SU-DHL-6 (cell line): Measurements from ENCODE around the gene TUNAR.

ENCODE experiments used
- H2AFZ ChIP-seq: fragments of 200-600 bp; sonication (generic); 2 replicates; pipeline ENCODE4 v1.6.1; 2014; ENCODE audit warnings: low read depth, mild to moderate bottlenecking, moderate library complexity, mixed read lengths, antibody characterized with exemption, low read length; ENCODE audit not compliant: severe bottlenecking
- H3F3A ChIP-seq: fragments of 200-600 bp; shearing (Covaris generic); 2 replicates; pipeline ENCODE4 v1.6.0; 2016; ENCODE audit warnings: antibody characterized with exemption, mild to moderate bottlenecking; ENCODE audit not compliant: insufficient read depth
- H3K27ac ChIP-seq: fragments of 200-600 bp; sonication (generic); 2 replicates; pipeline ENCODE4 v1.5.1; 2016; ENCODE audit warnings: low read depth, mild to moderate bottlenecking, low read length, moderate library complexity, mixed read lengths
- H3K27me3 ChIP-seq: fragments of 200-600 bp; sonication (generic), shearing (Covaris generic); 2 replicates; pipeline ENCODE4 v1.6.0; 2014; ENCODE audit warnings: mild to moderate bottlenecking, low read length
- H3K36me3 ChIP-seq: fragments of 200-600 bp; sonication (generic); 2 replicates; pipeline ENCODE4 v1.6.1; 2014; ENCODE audit warnings: mild to moderate bottlenecking, low read length, mixed read lengths
- H3K4me2 ChIP-seq: fragments of 300-600, 200-600 bp; shearing (Covaris generic), sonication (generic); 2 replicates; pipeline ENCODE4 v1.6.0; 2014; ENCODE audit warnings: low read length, low read depth, mild to moderate bottlenecking; ENCODE audit not compliant: poor library complexity, severe bottlenecking
- H3K4me3 ChIP-seq: fragments of 200-600 bp; sonication (generic); 2 replicates; pipeline ENCODE4 v1.5.1; 2014; ENCODE audit warnings: antibody characterized with exemption, low read length, mild to moderate bottlenecking, mixed read lengths; ENCODE audit not compliant: insufficient read depth, poor library complexity, severe bottlenecking
- H3K79me2 ChIP-seq: fragments of 200-600 bp; sonication (generic); 2 replicates; pipeline ENCODE4 v1.6.1; 2014; ENCODE audit warnings: mild to moderate bottlenecking, low read length, moderate library complexity; ENCODE audit not compliant: insufficient read depth
- H3K9ac ChIP-seq: fragments of 200-600 bp; sonication (generic); 2 replicates; pipeline ENCODE4 v1.7.0; 2014; ENCODE audit warnings: mild to moderate bottlenecking, low read length
- H3K9me2 ChIP-seq: fragments of 200-600 bp; sonication (generic); replicated peaks from 2 replicates; pipeline ENCODE4 v1.6.1; 2014; ENCODE audit warnings: low read length; ENCODE audit not compliant: insufficient read depth
- H3K9me3 ChIP-seq: fragments of 200-600 bp; sonication (generic); 2 replicates; pipeline ENCODE4 v1.6.1; 2014; ENCODE audit warnings: low read length, mixed read lengths; ENCODE audit not compliant: insufficient read depth
- H4K20me1 ChIP-seq: fragments of 200-600 bp; sonication (generic); 2 replicates; pipeline ENCODE4 v1.6.1; 2014; ENCODE audit warnings: low read depth, mild to moderate bottlenecking, antibody characterized with exemption, low read length, moderate library complexity, mixed read lengths
- EZH2phosphoT487 ChIP-seq: fragments of 200-600 bp; sonication (generic), shearing (Covaris generic); conservative IDR thresholded peaks from 2 replicates; pipeline ENCODE4 v1.6.1; 2018; ENCODE audit warnings: mild to moderate bottlenecking, antibody characterized with exemption, low read length, moderate library complexity, mixed read lengths
- TF ChIP-seq, protein P1 (sequence below): fragments of 200-600 bp; sonication (generic); IDR thresholded peaks from one replicate; pipeline ENCODE4 v1.5.1; 2017; ENCODE audit warnings: antibody characterized with exemption, mild to moderate bottlenecking, low read length, moderate library complexity; ENCODE audit not compliant: insufficient read depth, poor library complexity, severe bottlenecking

TUNAR gene

GRCh38 chr14:95885278-95885677 lies 8.6 kb downstream of the TUNAR start:
- no peak overlapping the region for H3K4me2 ChIP-seq
- no peaks in the 10 kb centered on the region for H3K79me2 ChIP-seq
- H3K9ac ChIP-seq = no peak overlapping the region
- no peaks in the 10 kb centered on the region for H3K9me3 ChIP-seq
- no peaks in the 10 kb centered on the region for H3K9me2 ChIP-seq
- H3K4me3 ChIP-seq = no peak overlapping the region
- H2AFZ ChIP-seq = no peak overlapping the region
- H3F3A ChIP-seq = no peaks in the 10 kb centered on the region
- no peaks in the 10 kb centered on the region for H4K20me1 ChIP-seq
- H3K27ac ChIP-seq = no peak overlapping the region
- H3K36me3 ChIP-seq = no peaks in the 10 kb centered on the region
- TF ChIP-seq, protein P1, sequence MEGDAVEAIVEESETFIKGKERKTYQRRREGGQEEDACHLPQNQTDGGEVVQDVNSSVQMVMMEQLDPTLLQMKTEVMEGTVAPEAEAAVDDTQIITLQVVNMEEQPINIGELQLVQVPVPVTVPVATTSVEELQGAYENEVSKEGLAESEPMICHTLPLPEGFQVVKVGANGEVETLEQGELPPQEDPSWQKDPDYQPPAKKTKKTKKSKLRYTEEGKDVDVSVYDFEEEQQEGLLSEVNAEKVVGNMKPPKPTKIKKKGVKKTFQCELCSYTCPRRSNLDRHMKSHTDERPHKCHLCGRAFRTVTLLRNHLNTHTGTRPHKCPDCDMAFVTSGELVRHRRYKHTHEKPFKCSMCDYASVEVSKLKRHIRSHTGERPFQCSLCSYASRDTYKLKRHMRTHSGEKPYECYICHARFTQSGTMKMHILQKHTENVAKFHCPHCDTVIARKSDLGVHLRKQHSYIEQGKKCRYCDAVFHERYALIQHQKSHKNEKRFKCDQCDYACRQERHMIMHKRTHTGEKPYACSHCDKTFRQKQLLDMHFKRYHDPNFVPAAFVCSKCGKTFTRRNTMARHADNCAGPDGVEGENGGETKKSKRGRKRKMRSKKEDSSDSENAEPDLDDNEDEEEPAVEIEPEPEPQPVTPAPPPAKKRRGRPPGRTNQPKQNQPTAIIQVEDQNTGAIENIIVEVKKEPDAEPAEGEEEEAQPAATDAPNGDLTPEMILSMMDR = no peak
- no peak for TF ChIP-seq EZH2phosphoT487
- no peaks in the 10 kb centered on the region for H3K27me3 ChIP-seq

DNA sequence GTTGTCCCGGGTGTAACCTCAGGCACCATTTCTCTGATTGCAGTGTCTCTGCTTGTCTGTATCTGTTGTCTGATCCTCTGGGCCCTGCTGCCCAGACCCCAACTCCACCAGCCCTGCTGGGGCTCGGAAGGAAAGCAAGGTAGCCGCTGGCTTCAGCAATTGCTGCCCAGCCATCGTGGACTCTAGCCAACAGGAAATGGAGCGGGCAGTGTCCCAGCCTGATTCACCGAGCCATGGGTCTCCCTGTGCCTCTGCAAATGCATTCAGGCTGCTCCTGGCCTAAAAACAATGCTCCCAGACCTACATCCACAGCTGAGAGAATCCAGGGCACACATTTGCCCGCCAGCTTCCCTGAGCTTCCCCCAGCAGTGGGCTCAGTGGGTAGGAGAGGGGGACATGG lies 9.2 kb downstream of the TUNAR start:
- no peak overlapping the region for H3K4me2 ChIP-seq

DNA sequence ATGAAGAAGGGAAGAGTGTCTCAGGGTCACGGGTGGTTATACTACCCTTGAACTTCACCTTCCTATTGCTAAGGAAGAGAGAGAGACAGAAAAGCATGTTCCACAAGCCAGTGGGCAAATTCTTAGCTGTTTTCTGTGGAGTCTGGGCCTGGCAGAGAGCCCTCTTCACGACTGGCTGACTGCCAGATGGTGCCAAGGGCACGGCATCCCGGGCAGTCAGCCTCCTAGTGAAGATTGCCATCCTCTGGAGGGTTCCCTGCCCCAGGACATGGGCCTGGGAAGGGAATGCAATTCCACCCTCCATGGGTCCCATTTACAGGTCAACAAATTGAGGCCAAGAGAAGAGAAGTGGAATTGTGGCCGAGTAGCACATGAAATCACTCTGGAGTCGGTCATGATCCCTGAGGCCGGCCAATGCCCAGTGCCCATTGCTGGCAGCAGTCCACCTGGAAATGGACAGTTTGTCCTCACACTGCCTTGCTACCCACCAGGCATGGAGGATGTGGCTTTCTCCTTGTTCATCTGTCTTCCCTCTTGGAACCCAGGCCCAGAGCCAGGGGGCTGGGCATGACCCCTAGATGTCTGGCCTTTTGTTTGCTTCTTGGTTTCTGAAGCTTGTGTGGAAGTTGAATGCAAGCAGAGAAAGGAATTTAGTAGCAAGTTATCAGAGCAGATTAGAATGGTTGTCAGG lies 9.9 kb downstream of the TUNAR start:
- no peaks in the 10 kb centered on the region for H3K9me2 ChIP-seq
- no peak overlapping the region for H3K4me2 ChIP-seq
- H3K36me3 ChIP-seq = no peaks in the 10 kb centered on the region
- H3K27me3 ChIP-seq = no peaks in the 10 kb centered on the region
- TF ChIP-seq, protein P1 = no peak
- TF ChIP-seq EZH2phosphoT487 = no peak
- no peak overlapping the region for H3K27ac ChIP-seq
- no peaks in the 10 kb centered on the region for H3F3A ChIP-seq
- no peak overlapping the region for H2AFZ ChIP-seq
- no peaks in the 10 kb centered on the region for H3K79me2 ChIP-seq
- no peak overlapping the region for H3K9ac ChIP-seq
- H3K9me3 ChIP-seq = no peaks in the 10 kb centered on the region
- H4K20me1 ChIP-seq = no peaks in the 10 kb centered on the region
- no peak overlapping the region for H3K4me3 ChIP-seq

More for the DNA sequence above, 9.2 kb downstream of the TUNAR start:
- H4K20me1 ChIP-seq = no peaks in the 10 kb centered on the region
- no peak overlapping the region for H3K9ac ChIP-seq
- H3K4me3 ChIP-seq = no peak overlapping the region
- no peaks in the 10 kb centered on the region for H3K9me3 ChIP-seq
- no peak for TF ChIP-seq EZH2phosphoT487
- TF ChIP-seq, protein P1 = no peak
- no peaks in the 10 kb centered on the region for H3K9me2 ChIP-seq
- no peaks in the 10 kb centered on the region for H3F3A ChIP-seq
- no peaks in the 10 kb centered on the region for H3K36me3 ChIP-seq
- no peak overlapping the region for H2AFZ ChIP-seq
- H3K27me3 ChIP-seq = no peaks in the 10 kb centered on the region
- no peaks in the 10 kb centered on the region for H3K79me2 ChIP-seq
- H3K27ac ChIP-seq = no peak overlapping the region
